GM12878 (cell line): ENCODE measurements around the gene PSPC1.

Experiments used
- BHLHE40 ChIP-seq, 2 experiments: fragments of 450-650 bp in 1 of 2; IDR thresholded peaks; 2 replicates each; pipeline ENCODE4 v1.6.1; 2011 to 2017; ENCODE audit warnings: low read depth in 2 of 2, borderline replicate concordance in 1 of 2, improper control_type of control experiment in 1 of 2, low read length in 1 of 2, mild to moderate bottlenecking in 1 of 2
- EZH2 ChIP-seq: IDR thresholded peaks from 2 replicates; pipeline ENCODE4 v1.6.1; 2012; ENCODE audit warnings: low read depth, mild to moderate bottlenecking, control low read depth, inconsistent platforms, low read length, borderline replicate concordance; ENCODE audit not compliant: control insufficient read depth
- NRF1 ChIP-seq: conservative IDR thresholded peaks from 2 replicates; pipeline ENCODE4 v1.6.1; 2011; ENCODE audit warnings: mild to moderate bottlenecking, low read depth, low read length, improper control_type of control experiment
- PML ChIP-seq: IDR thresholded peaks from 2 replicates; pipeline ENCODE4 v1.6.1; 2012; ENCODE audit warnings: low read length, inconsistent platforms
- POLR2AphosphoS5 ChIP-seq: IDR thresholded peaks from 2 replicates; pipeline ENCODE4 v1.6.1; 2011; ENCODE audit warnings: mild to moderate bottlenecking, low read length, inconsistent platforms
- RCOR1 ChIP-seq: conservative IDR thresholded peaks from 2 replicates; pipeline ENCODE4 v1.6.1; 2012; ENCODE audit warnings: low read depth, low read length, improper control_type of control experiment
- TF ChIP-seq, protein P1 (sequence below), 3 experiments: IDR thresholded peaks in 2 of 3; conservative IDR thresholded peaks in 1 of 3; 2 replicates each; pipeline ENCODE4 v1.5.1; 2011; ENCODE audit warnings: low read depth in 3 of 3, low read length in 3 of 3, mild to moderate bottlenecking in 3 of 3, control low read depth in 2 of 3, moderate library complexity in 2 of 3, inconsistent platforms in 1 of 3, mixed read lengths in 1 of 3; ENCODE audit not compliant: control insufficient read depth in 2 of 3, insufficient read depth in 1 of 3; ENCODE audit errors: extremely low read depth in 1 of 3
- TF ChIP-seq, protein P2 (sequence below): IDR thresholded peaks from 2 replicates; pipeline ENCODE4 v1.6.1; 2012; ENCODE audit warnings: mild to moderate bottlenecking, low read depth, low read length

DNA sequence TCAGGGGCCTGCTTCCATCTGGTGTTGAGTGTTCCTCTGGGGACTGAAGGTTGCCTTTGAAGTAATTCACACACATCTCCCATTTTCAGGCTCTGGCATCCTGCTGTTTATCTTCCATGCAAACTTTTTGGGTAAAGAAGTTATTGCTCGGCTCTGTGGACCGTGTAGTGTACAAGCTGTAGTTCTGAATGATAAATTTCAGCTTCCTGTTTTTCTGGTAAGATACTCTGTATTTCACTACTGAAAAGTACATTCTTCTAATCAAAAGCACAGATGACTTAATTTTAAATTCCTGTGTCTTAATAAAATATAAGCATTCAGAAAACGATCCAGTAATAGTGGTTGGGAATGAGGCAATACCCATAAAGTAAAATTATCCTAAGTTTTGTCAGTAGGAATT is 112.6 kb downstream of the PSPC1 start:
- TF ChIP-seq BHLHE40 (IDR thresholded peaks at IDR 0.05; ENCODE audit: borderline replicate concordance in 1 of 2, low read depth in 2 of 2, low read length in 1 of 2) (no peak), POLR2AphosphoS5 (no peak), NRF1 (no peak), PML (no peak), RCOR1 (no peak), EZH2 (no peak)
- TF ChIP-seq, protein P1, sequence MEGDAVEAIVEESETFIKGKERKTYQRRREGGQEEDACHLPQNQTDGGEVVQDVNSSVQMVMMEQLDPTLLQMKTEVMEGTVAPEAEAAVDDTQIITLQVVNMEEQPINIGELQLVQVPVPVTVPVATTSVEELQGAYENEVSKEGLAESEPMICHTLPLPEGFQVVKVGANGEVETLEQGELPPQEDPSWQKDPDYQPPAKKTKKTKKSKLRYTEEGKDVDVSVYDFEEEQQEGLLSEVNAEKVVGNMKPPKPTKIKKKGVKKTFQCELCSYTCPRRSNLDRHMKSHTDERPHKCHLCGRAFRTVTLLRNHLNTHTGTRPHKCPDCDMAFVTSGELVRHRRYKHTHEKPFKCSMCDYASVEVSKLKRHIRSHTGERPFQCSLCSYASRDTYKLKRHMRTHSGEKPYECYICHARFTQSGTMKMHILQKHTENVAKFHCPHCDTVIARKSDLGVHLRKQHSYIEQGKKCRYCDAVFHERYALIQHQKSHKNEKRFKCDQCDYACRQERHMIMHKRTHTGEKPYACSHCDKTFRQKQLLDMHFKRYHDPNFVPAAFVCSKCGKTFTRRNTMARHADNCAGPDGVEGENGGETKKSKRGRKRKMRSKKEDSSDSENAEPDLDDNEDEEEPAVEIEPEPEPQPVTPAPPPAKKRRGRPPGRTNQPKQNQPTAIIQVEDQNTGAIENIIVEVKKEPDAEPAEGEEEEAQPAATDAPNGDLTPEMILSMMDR (IDR thresholded peaks at IDR 0.05 in 2 of 3, conservative IDR thresholded peaks at IDR 0.05 in 1 of 3; ENCODE audit: control insufficient read depth in 2 of 3, extremely low read depth in 1 of 3, insufficient read depth in 1 of 3, low read depth in 3 of 3, low read length in 3 of 3), result no peak
- TF ChIP-seq, protein P2, sequence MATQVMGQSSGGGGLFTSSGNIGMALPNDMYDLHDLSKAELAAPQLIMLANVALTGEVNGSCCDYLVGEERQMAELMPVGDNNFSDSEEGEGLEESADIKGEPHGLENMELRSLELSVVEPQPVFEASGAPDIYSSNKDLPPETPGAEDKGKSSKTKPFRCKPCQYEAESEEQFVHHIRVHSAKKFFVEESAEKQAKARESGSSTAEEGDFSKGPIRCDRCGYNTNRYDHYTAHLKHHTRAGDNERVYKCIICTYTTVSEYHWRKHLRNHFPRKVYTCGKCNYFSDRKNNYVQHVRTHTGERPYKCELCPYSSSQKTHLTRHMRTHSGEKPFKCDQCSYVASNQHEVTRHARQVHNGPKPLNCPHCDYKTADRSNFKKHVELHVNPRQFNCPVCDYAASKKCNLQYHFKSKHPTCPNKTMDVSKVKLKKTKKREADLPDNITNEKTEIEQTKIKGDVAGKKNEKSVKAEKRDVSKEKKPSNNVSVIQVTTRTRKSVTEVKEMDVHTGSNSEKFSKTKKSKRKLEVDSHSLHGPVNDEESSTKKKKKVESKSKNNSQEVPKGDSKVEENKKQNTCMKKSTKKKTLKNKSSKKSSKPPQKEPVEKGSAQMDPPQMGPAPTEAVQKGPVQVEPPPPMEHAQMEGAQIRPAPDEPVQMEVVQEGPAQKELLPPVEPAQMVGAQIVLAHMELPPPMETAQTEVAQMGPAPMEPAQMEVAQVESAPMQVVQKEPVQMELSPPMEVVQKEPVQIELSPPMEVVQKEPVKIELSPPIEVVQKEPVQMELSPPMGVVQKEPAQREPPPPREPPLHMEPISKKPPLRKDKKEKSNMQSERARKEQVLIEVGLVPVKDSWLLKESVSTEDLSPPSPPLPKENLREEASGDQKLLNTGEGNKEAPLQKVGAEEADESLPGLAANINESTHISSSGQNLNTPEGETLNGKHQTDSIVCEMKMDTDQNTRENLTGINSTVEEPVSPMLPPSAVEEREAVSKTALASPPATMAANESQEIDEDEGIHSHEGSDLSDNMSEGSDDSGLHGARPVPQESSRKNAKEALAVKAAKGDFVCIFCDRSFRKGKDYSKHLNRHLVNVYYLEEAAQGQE, result no peak
